Cardiac muscle cell (in vitro differentiated cells and primary cell): ENCODE results near the gene GRM1. TPM values are rescaled to one million over a fixed set of nuclear protein-coding genes. Genes with fewer than 3 reads are reported as not detected.

ENCODE experiments used
- DNase-seq, 2 donors: peaks; one replicate each; pipeline versions ENCODE4 v3.0.0 to v3.0.0-alpha.2; 2010 to 2017; ENCODE audit warnings: low read depth in 1 of 2, low spot score in 1 of 2
- H3K27ac ChIP-seq: fragments of 200-600 bp; sonication (generic); 2 replicates; pipeline ENCODE4 v1.5.1; 2016
- H3K27me3 ChIP-seq: fragments of 200-600 bp; sonication (generic); 2 replicates; pipeline ENCODE4 v1.6.0; 2016; ENCODE audit warnings: control low read depth
- H3K36me3 ChIP-seq: fragments of 200-600 bp; sonication (generic); 2 replicates; pipeline ENCODE4 v1.5.1; 2016; ENCODE audit warnings: control low read depth
- H3K4me1 ChIP-seq: fragments of 200-600 bp; sonication (generic); 2 replicates; pipeline ENCODE4 v1.8.1; 2017; ENCODE audit warnings: low read depth, mild to moderate bottlenecking, mixed run types
- H3K4me3 ChIP-seq: fragments of 200-600 bp; sonication (generic); 2 replicates; pipeline ENCODE4 v1.5.1; 2016; ENCODE audit warnings: mild to moderate bottlenecking
- H3K9me3 ChIP-seq: fragments of 200-600 bp; sonication (generic); 2 replicates; pipeline ENCODE4 v1.5.1; 2017; ENCODE audit warnings: low read depth, mild to moderate bottlenecking, control low read depth
- polyA plus RNA-seq: library from polyadenylated mRNA; unstranded; fragments of >200 nt; fragmentation: Nextera tagmentation; extraction: Ambion mirVana; gene quantifications from 2 replicates; pipeline ENCODE4 v1.2.1, GENCODE V29; 2016
- total RNA-seq: library from RNA; depleted of rRNA; stranded (reverse); fragments of >200 nt; gene quantifications from 2 replicates; pipeline ENCODE4 v1.2.3, GENCODE V29; 2016
- TF ChIP-seq, protein P1 (sequence below): IDR thresholded peaks from 2 replicates; pipeline ENCODE4 v1.5.1; 2012; ENCODE audit warnings: low read depth, mild to moderate bottlenecking, low read length

Gene GRM1
- total and polyA plus RNA-seq, 2 experiments from 2014 or later, result 0.54 TPM; not detected in 1

DNA sequence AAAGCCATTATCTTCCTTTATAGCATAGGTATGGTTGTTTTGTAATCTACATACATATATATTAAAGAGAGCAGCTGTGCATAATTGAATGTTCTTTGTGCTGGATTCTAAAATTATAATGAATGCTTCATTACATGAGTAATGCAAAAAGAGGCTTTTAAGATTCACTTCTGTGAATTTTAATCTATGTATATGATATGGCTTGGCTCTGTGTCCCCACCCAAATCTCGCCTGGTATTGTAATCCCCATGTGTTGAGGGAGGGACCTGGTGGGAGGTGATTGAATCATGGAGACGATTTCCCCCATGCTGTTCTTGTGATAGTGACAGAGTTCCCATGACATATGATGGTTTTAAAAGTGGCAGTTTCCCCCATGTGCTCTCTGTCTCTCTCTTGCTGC, 255.4 kb downstream of the GRM1 start:
- no peaks in the 10 kb centered on the region for H3K4me1 ChIP-seq
- H3K36me3 ChIP-seq, result no peaks in the 10 kb centered on the region
- no peak for DNase-seq
- no peak overlapping the region for H3K27ac ChIP-seq
- TF ChIP-seq, protein P1, sequence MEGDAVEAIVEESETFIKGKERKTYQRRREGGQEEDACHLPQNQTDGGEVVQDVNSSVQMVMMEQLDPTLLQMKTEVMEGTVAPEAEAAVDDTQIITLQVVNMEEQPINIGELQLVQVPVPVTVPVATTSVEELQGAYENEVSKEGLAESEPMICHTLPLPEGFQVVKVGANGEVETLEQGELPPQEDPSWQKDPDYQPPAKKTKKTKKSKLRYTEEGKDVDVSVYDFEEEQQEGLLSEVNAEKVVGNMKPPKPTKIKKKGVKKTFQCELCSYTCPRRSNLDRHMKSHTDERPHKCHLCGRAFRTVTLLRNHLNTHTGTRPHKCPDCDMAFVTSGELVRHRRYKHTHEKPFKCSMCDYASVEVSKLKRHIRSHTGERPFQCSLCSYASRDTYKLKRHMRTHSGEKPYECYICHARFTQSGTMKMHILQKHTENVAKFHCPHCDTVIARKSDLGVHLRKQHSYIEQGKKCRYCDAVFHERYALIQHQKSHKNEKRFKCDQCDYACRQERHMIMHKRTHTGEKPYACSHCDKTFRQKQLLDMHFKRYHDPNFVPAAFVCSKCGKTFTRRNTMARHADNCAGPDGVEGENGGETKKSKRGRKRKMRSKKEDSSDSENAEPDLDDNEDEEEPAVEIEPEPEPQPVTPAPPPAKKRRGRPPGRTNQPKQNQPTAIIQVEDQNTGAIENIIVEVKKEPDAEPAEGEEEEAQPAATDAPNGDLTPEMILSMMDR, result no peak
- no peaks in the 10 kb centered on the region for H3K27me3 ChIP-seq
- no peak overlapping the region for H3K4me3 ChIP-seq
- H3K9me3 ChIP-seq, result no peaks in the 10 kb centered on the region

GRCh38 chr6:146286961-146287360, 258.1 kb downstream of the GRM1 start:
- Histone ChIP-seq H3K4me1 (no peaks in the 10 kb centered on the region), H3K36me3 (no peaks in the 10 kb centered on the region), H3K4me3 (no peak overlapping the region), H3K27me3 (no peaks in the 10 kb centered on the region), H3K9me3 (no peaks in the 10 kb centered on the region), H3K27ac (no peak overlapping the region)
- TF ChIP-seq, protein P1, result no peak
- DNase-seq, result peak in 1 of 2 donors; percentile 53

DNA sequence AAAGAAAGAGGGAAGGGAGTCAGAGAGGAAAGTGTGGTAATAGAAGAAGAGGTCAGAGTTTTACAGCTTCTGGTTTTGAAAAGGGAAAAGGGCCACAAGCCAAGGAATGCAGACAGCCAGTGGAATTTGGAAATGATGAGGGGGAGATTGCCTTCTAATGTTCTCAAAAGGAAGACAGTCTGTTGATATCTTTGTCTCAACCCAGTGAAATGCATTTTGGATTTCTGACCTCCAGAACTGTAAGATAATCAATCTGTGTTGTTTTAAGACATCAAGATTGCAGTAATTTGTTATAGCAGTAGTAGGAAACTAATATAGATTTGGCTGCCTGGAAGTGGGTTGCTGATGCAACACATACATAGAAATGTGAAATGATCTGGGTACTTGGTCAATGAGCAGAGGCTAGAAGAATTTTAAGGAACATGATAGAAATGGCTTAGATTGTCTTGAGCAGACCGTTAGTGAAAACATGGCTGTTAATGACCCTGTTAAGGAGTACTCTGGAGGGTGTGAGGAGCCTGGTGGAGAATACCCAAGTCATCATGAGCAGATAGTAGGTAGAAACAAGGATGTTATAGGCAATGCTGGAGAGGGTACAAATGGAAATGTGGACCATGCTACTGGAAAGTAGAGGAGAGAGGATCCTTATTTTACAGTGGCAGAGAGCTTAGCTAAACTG, 259.0 kb downstream of the GRM1 start:
- Histone ChIP-seq H3K27ac (no peak overlapping the region), H3K27me3 (no peaks in the 10 kb centered on the region), H3K9me3 (no peaks in the 10 kb centered on the region), H3K4me1 (no peaks in the 10 kb centered on the region), H3K4me3 (no peak overlapping the region), H3K36me3 (no peaks in the 10 kb centered on the region)
- TF ChIP-seq, protein P1, result no peak
- peak in 1 of 2 donors; percentile 91 for DNase-seq

DNA sequence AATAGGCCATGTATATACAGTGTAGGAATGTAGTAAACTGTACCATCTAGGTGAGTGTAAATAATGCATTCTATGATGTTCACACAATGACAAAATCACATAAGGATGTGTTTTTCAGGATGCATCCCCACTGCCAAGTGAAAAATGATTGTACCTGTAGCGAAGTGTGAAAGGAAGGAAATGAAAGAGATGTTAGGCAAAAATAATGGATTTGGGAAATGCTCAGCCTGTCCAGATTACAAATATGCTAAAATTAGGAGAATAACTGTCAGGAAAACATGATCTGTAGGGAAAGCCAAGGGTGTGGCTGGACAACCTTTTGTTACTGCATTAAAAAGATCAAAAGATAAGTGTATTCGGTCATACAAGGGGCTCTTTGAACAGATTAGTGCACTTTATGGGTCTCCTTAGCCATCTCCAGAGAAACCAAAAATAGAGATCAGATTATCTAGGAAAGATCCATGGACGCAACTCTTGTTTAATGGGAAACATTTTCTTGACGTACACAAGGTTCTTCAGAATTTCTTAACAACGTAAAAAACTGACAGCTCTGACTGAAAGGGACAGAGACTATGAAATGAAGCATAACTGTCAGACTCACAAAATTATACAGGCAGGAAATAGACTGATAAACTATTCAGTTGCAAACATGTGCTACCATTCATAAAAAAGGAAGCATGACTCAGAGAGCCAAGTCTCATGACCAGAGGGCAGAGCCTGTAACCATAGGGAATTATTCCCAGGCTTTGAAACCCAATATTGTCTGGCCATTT, 261.1 kb downstream of the GRM1 start:
- Histone ChIP-seq H3K9me3 (no peaks in the 10 kb centered on the region), H3K4me1 (no peaks in the 10 kb centered on the region), H3K27ac (no peak overlapping the region), H3K4me3 (no peak overlapping the region), H3K36me3 (no peaks in the 10 kb centered on the region), H3K27me3 (no peaks in the 10 kb centered on the region)
- TF ChIP-seq, protein P1, result no peak
- DNase-seq, result peak in 1 of 2 donors; percentile 86

GRCh38 chr6:146290589-146290901, 261.7 kb downstream of the GRM1 start:
- DNase-seq, result no peak
- H3K4me1 ChIP-seq, result no peaks in the 10 kb centered on the region
- no peaks in the 10 kb centered on the region for H3K27me3 ChIP-seq
- H3K9me3 ChIP-seq, result no peaks in the 10 kb centered on the region
- no peak overlapping the region for H3K4me3 ChIP-seq
- no peaks in the 10 kb centered on the region for H3K36me3 ChIP-seq
- TF ChIP-seq, protein P1, result no peak
- no peak overlapping the region for H3K27ac ChIP-seq
